PC-3 (cell line): ENCODE data around the gene PRKCE. TPM values are rescaled to one million over a fixed set of nuclear protein-coding genes. Genes with fewer than 3 reads are reported as not detected.

ENCODE experiments used
- ATAC-seq: fragments of 200-7000 bp; cut with Tn5 transposase; 2 replicates; pipeline ENCODE4 v1.9.1; 2020; ENCODE audit warnings: mild to moderate bottlenecking, moderate library complexity
- BruUV-seq: library from RNA; stranded (reverse); fragments of 400-500 nt; replicated peaks from 2 replicates; lab custom pipeline; 2021; lab: Mats Ljungman, UMichigan
- CTCF ChIA-PET: fragments of 300-600 bp; sonication (Branson Sonifier 250); formaldehyde crosslinking; loops from one replicate; lab custom pipeline; 2022; ENCODE audit warnings: antibody characterized with exemption; lab: Charles Lee
- POLR2A ChIA-PET: fragments of 300-600 bp; sonication (Branson Sonifier 250); formaldehyde crosslinking; loops from one replicate; lab custom pipeline; 2022; ENCODE audit warnings: antibody characterized with exemption; ENCODE audit not compliant: unreplicated experiment; lab: Charles Lee
- DNase-seq: peaks from one replicate; pipeline ENCODE4 v3.0.0-alpha.2; 2015
- H2AFZ ChIP-seq: fragments of 300-600 bp; sonication (generic); 2 replicates; pipeline ENCODE4 v1.6.0; 2016; ENCODE audit warnings: antibody characterized with exemption, low read length
- H3F3A ChIP-seq: fragments of 300-600 bp; sonication (generic); one replicate; pipeline ENCODE4 v1.6.0; 2017; ENCODE audit warnings: antibody characterized with exemption, low read length, control low read depth, mild to moderate bottlenecking; ENCODE audit not compliant: unreplicated experiment
- H3K27ac ChIP-seq: fragments of 300-600 bp; sonication (generic); 2 replicates; pipeline ENCODE4 v1.5.1; 2016; ENCODE audit warnings: mild to moderate bottlenecking, low read length
- H3K27me3 ChIP-seq: fragments of 300-600 bp; sonication (generic); 2 replicates; pipeline ENCODE4 v1.6.1; 2016; ENCODE audit warnings: low read length, mixed read lengths
- H3K36me3 ChIP-seq: fragments of 300-600 bp; sonication (generic); 2 replicates; pipeline ENCODE4 v1.6.1; 2016; ENCODE audit warnings: low read depth, mixed run types, low read length, mixed read lengths
- H3K4me1 ChIP-seq: fragments of 300-600 bp; sonication (generic); 2 replicates; pipeline ENCODE4 v1.5.1; 2016; ENCODE audit warnings: low read length; ENCODE audit not compliant: insufficient read depth
- H3K4me2 ChIP-seq: fragments of 300-600 bp; sonication (generic); 2 replicates; pipeline ENCODE4 v1.6.0; 2016; ENCODE audit warnings: low read length
- H3K4me3 ChIP-seq: fragments of 300-600 bp; sonication (generic); 2 replicates; pipeline ENCODE4 v1.5.1; 2016; ENCODE audit warnings: mild to moderate bottlenecking, low read length, mixed read lengths
- H3K79me2 ChIP-seq: fragments of 300-600 bp; sonication (generic); 2 replicates; pipeline ENCODE4 v1.6.1; 2017; ENCODE audit warnings: low read length, mixed read lengths
- H3K9ac ChIP-seq: fragments of 300-600 bp; sonication (generic); 2 replicates; pipeline ENCODE4 v1.6.0; 2016; ENCODE audit warnings: mild to moderate bottlenecking, low read length
- H3K9me2 ChIP-seq: fragments of 300-600 bp; sonication (generic); replicated peaks from 2 replicates; pipeline ENCODE4 v1.6.1; 2016; ENCODE audit warnings: mixed run types, low read length, mixed read lengths
- H3K9me3 ChIP-seq: fragments of 300-600 bp; sonication (generic); 2 replicates; pipeline ENCODE4 v1.6.1; 2016; ENCODE audit warnings: low read length, mixed read lengths
- H4K20me1 ChIP-seq: fragments of 300-600 bp; sonication (generic); 2 replicates; pipeline ENCODE4 v1.6.1; 2016; ENCODE audit warnings: low read length, mixed read lengths
- CTCF ChIP-seq: fragments of 300-600 bp; sonication (generic); conservative IDR thresholded peaks from 2 replicates; pipeline ENCODE4 v1.5.1; 2017; ENCODE audit warnings: antibody characterized with exemption, low read depth, mild to moderate bottlenecking, low read length
- EZH2 ChIP-seq: fragments of 300-600 bp; sonication (generic); IDR thresholded peaks from one replicate; pipeline ENCODE4 v1.6.1; 2017; ENCODE audit warnings: antibody characterized with exemption, mild to moderate bottlenecking, low read length; ENCODE audit not compliant: unreplicated experiment
- EZH2phosphoT487 ChIP-seq: fragments of 300-600 bp; sonication (generic); IDR thresholded peaks from 2 replicates; pipeline ENCODE4 v1.6.1; 2018; ENCODE audit warnings: mild to moderate bottlenecking, antibody characterized with exemption, low read length, borderline replicate concordance
- intact Hi-C: fragments of 100-400 bp; cut with micrococcal nuclease; formaldehyde crosslinking; loops from 2 replicates; pipeline ENCODE4 v1.9.0; 2023
- total RNA-seq: library from RNA; depleted of rRNA; stranded (reverse); fragments of >200 nt; gene quantifications from 2 replicates; pipeline ENCODE4 v1.2.3, GENCODE V29; 2014

The PRKCE gene
- total RNA-seq, 1 experiment from 2014 or later: 7.0 TPM

DNA sequence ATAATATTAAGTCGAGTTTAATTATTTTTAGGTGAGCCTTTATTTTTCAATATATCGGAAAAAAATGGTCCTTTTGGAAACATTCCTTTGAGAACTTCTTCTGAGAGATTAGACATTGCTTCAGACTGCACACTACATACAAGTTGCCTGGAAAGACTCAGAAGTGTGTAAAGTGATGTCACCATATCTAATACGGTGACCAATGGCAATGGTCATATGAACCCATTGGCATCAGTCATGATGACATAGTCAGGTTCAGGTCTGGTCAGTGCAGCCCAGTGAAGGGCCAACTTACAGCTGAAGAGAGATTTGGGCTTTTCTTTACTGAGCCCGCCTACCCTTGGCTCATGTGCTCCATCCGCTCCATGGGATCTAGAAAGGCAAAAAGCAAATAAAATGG is 362.3 kb downstream of the PRKCE start:
- Histone ChIP-seq H3K27me3 (no peaks in the 10 kb centered on the region), H3K79me2 (no peaks in the 10 kb centered on the region), H3F3A (no peaks in the 10 kb centered on the region), H3K9ac (no peak overlapping the region), H3K9me3 (no peaks in the 10 kb centered on the region), H4K20me1 (no peaks in the 10 kb centered on the region), H3K4me2 (no peak overlapping the region), H3K4me3 (no peak overlapping the region), H3K27ac (no peak overlapping the region), H3K4me1 (peaks cover 23% of the 10 kb centered on the region), H3K36me3 (peaks cover 3% of the 10 kb centered on the region; the same call in 1 of the 2 replicates), H2AFZ (no peak overlapping the region), H3K9me2 (no peaks in the 10 kb centered on the region)
- POLR2A ChIA-PET: no interaction called here
- DNase-seq (no peak), ATAC-seq (no peak)
- CTCF ChIA-PET: interaction anchor here (1.5 kb wide), 1 partner anchor 283 kb away, joined by 3 read pairs; the partner anchor contains the start of gene EPAS1
- TF ChIP-seq EZH2phosphoT487: no peak
- no peak for TF ChIP-seq CTCF
- TF ChIP-seq EZH2: no peak
- intact Hi-C loops: loop anchor here (5.0 kb wide), 1 partner anchor 44 kb away; no protein-coding TSS in a partner anchor
- no TSS peak for BruUV-seq

GRCh38 chr2:46014911-46015654 is 363.6 kb downstream of the PRKCE start:
- H3K4me3 ChIP-seq: no peak overlapping the region
- ChIA-PET CTCF (no interaction called here), POLR2A (no interaction called here)
- H3K4me2 ChIP-seq: no peak overlapping the region
- no peaks in the 10 kb centered on the region for H3F3A ChIP-seq
- TF ChIP-seq EZH2 (no peak), EZH2phosphoT487 (no peak), CTCF (no peak)
- no peak overlapping the region for H3K27ac ChIP-seq
- no peak overlapping the region for H2AFZ ChIP-seq
- no peaks in the 10 kb centered on the region for H3K79me2 ChIP-seq
- no peak for ATAC-seq
- H4K20me1 ChIP-seq: no peaks in the 10 kb centered on the region
- no peak for DNase-seq
- no peaks in the 10 kb centered on the region for H3K27me3 ChIP-seq
- H3K9me3 ChIP-seq: no peaks in the 10 kb centered on the region
- peaks cover 3% of the 10 kb centered on the region; the same call in 1 of the 2 replicates for H3K36me3 ChIP-seq
- no peak overlapping the region for H3K9ac ChIP-seq
- H3K9me2 ChIP-seq: no peaks in the 10 kb centered on the region
- no TSS peak for BruUV-seq
- intact Hi-C loops: loop anchor here (5.0 kb wide), 1 partner anchor 42 kb away; no protein-coding TSS in a partner anchor
- H3K4me1 ChIP-seq: peaks cover 22% of the 10 kb centered on the region

GRCh38 chr2:46015671-46016070 is 364.2 kb downstream of the PRKCE start:
- H3K4me3 ChIP-seq: no peak overlapping the region
- H3F3A ChIP-seq: no peaks in the 10 kb centered on the region
- no TSS peak for BruUV-seq
- no peaks in the 10 kb centered on the region for H3K9me2 ChIP-seq
- H3K79me2 ChIP-seq: no peaks in the 10 kb centered on the region
- H3K4me2 ChIP-seq: no peak overlapping the region
- H3K27me3 ChIP-seq: no peaks in the 10 kb centered on the region
- no peaks in the 10 kb centered on the region for H4K20me1 ChIP-seq
- H3K36me3 ChIP-seq: peaks cover 3% of the 10 kb centered on the region; the same call in 1 of the 2 replicates
- H3K9ac ChIP-seq: no peak overlapping the region
- DNase-seq (no peak), ATAC-seq (no peak)
- H2AFZ ChIP-seq: no peak overlapping the region
- peaks cover 19% of the 10 kb centered on the region for H3K4me1 ChIP-seq
- TF ChIP-seq EZH2phosphoT487: no peak
- no peak for TF ChIP-seq CTCF
- no peak for TF ChIP-seq EZH2
- intact Hi-C loops: no loop called here
- H3K9me3 ChIP-seq: no peaks in the 10 kb centered on the region
- H3K27ac ChIP-seq: no peak overlapping the region
- ChIA-PET POLR2A (interaction anchor here (0.6 kb wide), 1 partner anchor 733 kb away, joined by 17 read pairs; no protein-coding TSS in a partner anchor), CTCF (no interaction called here)
